Endothelial cell of umbilical vein (primary cell): ENCODE results near the gene CHMP6. TPM values are rescaled to one million over a fixed set of nuclear protein-coding genes. Genes with fewer than 3 reads are reported as not detected.

Experiments
- BruUV-seq: library from RNA; stranded (reverse); fragments of 400-500 nt; replicated peaks from 2 replicates; lab custom pipeline; 2021; lab: Mats Ljungman, UMichigan
- CTCF ChIA-PET: fragments of 300-600, 350-600 bp; sonication (Branson Sonifier 250); formaldehyde crosslinking; loops from one replicate; lab custom pipeline; 2021; ENCODE audit warnings: antibody characterized with exemption, inconsistent platforms; lab: Charles Lee
- POLR2A ChIA-PET: fragments of 300-600, 350-600 bp; sonication (Branson Sonifier 250); formaldehyde crosslinking; loops from one replicate; lab custom pipeline; 2021; ENCODE audit warnings: antibody characterized with exemption, inconsistent platforms; lab: Charles Lee
- DNase-seq: peaks from one replicate; pipeline ENCODE4 v3.0.0-alpha.2; 2011; ENCODE audit warnings: low read depth, low spot score
- FAIRE-seq: peaks from 2 replicates; lab custom pipeline; 2011; peaks lifted over from hg19 to GRCh38; lab: Jason Lieb, UNC
- H2AFZ ChIP-seq: 2 replicates; pipeline ENCODE4 v1.6.0; 2012; ENCODE audit warnings: low read depth, low read length, control low read depth, inconsistent platforms
- H3K27ac ChIP-seq: 2 replicates; pipeline ENCODE4 v1.5.1; 2011; ENCODE audit warnings: low read depth, mild to moderate bottlenecking, control low read depth, low read length, moderate library complexity; ENCODE audit not compliant: insufficient read depth
- H3K27me3 ChIP-seq, 2 experiments: 2 replicates each; pipeline versions ENCODE4 v1.6.0 to v1.6.1; 2011; ENCODE audit warnings: low read length in 2 of 2, mixed read lengths in 1 of 2; ENCODE audit not compliant: control insufficient read depth in 2 of 2, insufficient read depth in 2 of 2
- H3K36me3 ChIP-seq, 2 experiments: 2 replicates in 1 of 2; 3 replicates in 1 of 2; pipeline ENCODE4 v1.5.1; 2011; ENCODE audit warnings: low read length in 2 of 2, mild to moderate bottlenecking in 1 of 2, moderate library complexity in 1 of 2; ENCODE audit not compliant: control insufficient read depth in 2 of 2, insufficient read depth in 2 of 2; ENCODE audit errors: extremely low read depth in 1 of 2
- H3K4me1 ChIP-seq: 3 replicates; pipeline ENCODE4 v1.5.1; 2011; ENCODE audit warnings: mild to moderate bottlenecking, low read length; ENCODE audit not compliant: control insufficient read depth, insufficient read depth; ENCODE audit errors: extremely low read depth
- H3K4me2 ChIP-seq: 2 replicates; pipeline ENCODE4 v1.6.1; 2011; ENCODE audit warnings: low read length, control low read depth, mixed read lengths; ENCODE audit not compliant: insufficient read depth
- H3K4me3 ChIP-seq, 3 experiments: fragments of 200-600 bp in 1 of 3; sonication (generic), shearing (Covaris generic) in 1 of 3; replicated peaks in 1 of 3; 2 replicates each; pipeline ENCODE4 v1.5.1; 2011 to 2016; ENCODE audit warnings: control low read depth in 3 of 3, low read length in 3 of 3, mild to moderate bottlenecking in 2 of 3, inconsistent platforms in 1 of 3, low read depth in 1 of 3, moderate library complexity in 1 of 3; ENCODE audit not compliant: insufficient read depth in 1 of 3
- H3K79me2 ChIP-seq: 2 replicates; pipeline ENCODE4 v1.6.0; 2012; ENCODE audit warnings: low read length, inconsistent platforms; ENCODE audit not compliant: control insufficient read depth, insufficient read depth
- H3K9ac ChIP-seq: replicated peaks from 2 replicates; pipeline ENCODE3; 2011; ENCODE audit warnings: low read length, control low read depth; ENCODE audit not compliant: insufficient read depth; ENCODE audit errors: extremely low read depth
- H3K9me1 ChIP-seq: replicated peaks from 3 replicates; pipeline ENCODE4 v1.6.0; 2011; ENCODE audit warnings: mild to moderate bottlenecking, low read length; ENCODE audit not compliant: control insufficient read depth, insufficient read depth; ENCODE audit errors: extremely low read depth
- H3K9me3 ChIP-seq: replicated peaks from 2 replicates; pipeline ENCODE4 v1.5.1; 2012; ENCODE audit warnings: low read length, inconsistent platforms; ENCODE audit not compliant: control insufficient read depth, insufficient read depth
- H4K20me1 ChIP-seq: replicated peaks from 2 replicates; pipeline ENCODE3; 2011; ENCODE audit warnings: mild to moderate bottlenecking, low read length; ENCODE audit not compliant: control insufficient read depth, insufficient read depth; ENCODE audit errors: extremely low read depth
- CTCF ChIP-seq, 2 donors: IDR thresholded peaks; 1 replicate in 1 of 2; 2 replicates in 1 of 2; pipeline ENCODE4 v1.5.1; 2011; ENCODE audit warnings: low read length in 2 of 2, mild to moderate bottlenecking in 2 of 2, moderate library complexity in 2 of 2, control low read depth in 1 of 2, inconsistent platforms in 1 of 2, low read depth in 1 of 2; ENCODE audit not compliant: insufficient read depth in 1 of 2; ENCODE audit errors: extremely low read depth in 1 of 2
- EZH2 ChIP-seq: IDR thresholded peaks from 2 replicates; pipeline ENCODE4 v1.6.1; 2012; ENCODE audit warnings: borderline replicate concordance, low read depth, mild to moderate bottlenecking, moderate library complexity, low read length, inconsistent platforms; ENCODE audit not compliant: severe bottlenecking
- FOS ChIP-seq: IDR thresholded peaks from 2 replicates; pipeline ENCODE4 v1.6.1; 2011; ENCODE audit warnings: mild to moderate bottlenecking, low read length, moderate library complexity, borderline replicate concordance; ENCODE audit not compliant: insufficient read depth
- JUN ChIP-seq: IDR thresholded peaks from 2 replicates; pipeline ENCODE4 v1.6.1; 2011; ENCODE audit warnings: borderline replicate concordance, low read depth; ENCODE audit not compliant: insufficient read length, insufficient read depth
- MAX ChIP-seq: IDR thresholded peaks from 2 replicates; pipeline ENCODE4 v1.6.1; 2011; ENCODE audit not compliant: insufficient read depth, insufficient read length
- POLR2A ChIP-seq: IDR thresholded peaks from 2 replicates; pipeline ENCODE4 v1.6.1; 2012; ENCODE audit warnings: low read depth, mild to moderate bottlenecking, control low read depth, low read length
- POLR2AphosphoS5 ChIP-seq: IDR thresholded peaks from 2 replicates; pipeline ENCODE4 v1.6.1; 2012; ENCODE audit warnings: low read depth, mild to moderate bottlenecking, control low read depth, low read length, moderate library complexity; ENCODE audit not compliant: insufficient read depth
- dilution Hi-C: fragments of 300-500 bp; cut with MboI; formaldehyde crosslinking; loops from one replicate; pipeline ENCODE4 v1.15.0; 2019; ENCODE audit warnings: low sequenced_read_pairs; ENCODE audit not compliant: extremely low pct_ligation_motif_present
- intact Hi-C: fragments of 100-400 bp; cut with micrococcal nuclease; formaldehyde crosslinking; loops from one replicate; pipeline ENCODE4 v1.10.0; 2022
- polyA plus RNA-seq, 4 experiments: library from polyadenylated mRNA; depleted of rRNA in 3 of 4; stranded (reverse) in 3 of 4; unstranded in 1 of 4; fragments of >200 nt; gene quantifications; 2 replicates each; pipeline versions ENCODE4 v1.2.1 to v1.2.3, GENCODE V29; 2011 to 2012; ENCODE audit warnings: missing spikeins in 1 of 4
- total RNA-seq: library from RNA; stranded (reverse); gene quantifications from 2 replicates; pipeline ENCODE4 v1.2.3, GENCODE V29; 2021

The CHMP6 gene
- total and polyA plus RNA-seq, 2 donors (not counting 3 experiments of a cell fraction or from before 2014, with no cell fraction given) = 42.5 to 48.5 TPM

GRCh38 chr17:80962356-80963329, 29.0 kb upstream of the CHMP6 start:
- no peak for DNase-seq
- CTCF ChIA-PET = interaction anchor here (1.3 kb wide), 1 partner anchor 536 kb away, joined by 6 read pairs; no protein-coding TSS in a partner anchor

More at GRCh38 chr17:80962356-80963329, 29.0 kb upstream of the CHMP6 start:
- H2AFZ ChIP-seq = no peak overlapping the region
- H3K4me3 ChIP-seq = no peak overlapping the region
- H3K4me1 ChIP-seq = no peaks in the 10 kb centered on the region
- H3K9ac ChIP-seq = no peak overlapping the region
- dilution Hi-C loops = no loop called here
- POLR2A ChIA-PET = no interaction called here
- BruUV-seq = no TSS peak
- no peak for FAIRE-seq
- no peaks in the 10 kb centered on the region for H3K9me1 ChIP-seq
- H3K27me3 ChIP-seq = no peaks in the 10 kb centered on the region
- TF ChIP-seq CTCF (IDR thresholded peaks at IDR 0.05; ENCODE audit: extremely low read depth in 1 of 2, insufficient read depth in 1 of 2, low read depth in 1 of 2, low read length in 2 of 2) (no peak), MAX (no peak), JUN (no peak), POLR2AphosphoS5 (no peak), POLR2A (no peak), FOS (no peak), EZH2 (no peak)
- H3K9me3 ChIP-seq = no peaks in the 10 kb centered on the region
- H3K27ac ChIP-seq = no peak overlapping the region
- H3K79me2 ChIP-seq = no peaks in the 10 kb centered on the region
- H4K20me1 ChIP-seq = no peaks in the 10 kb centered on the region
- H3K4me2 ChIP-seq = no peak overlapping the region
- intact Hi-C loops = no loop called here
- H3K36me3 ChIP-seq = no peaks in the 10 kb centered on the region
